Stimulated activated CD8-positive, alpha-beta memory T cell treated with anti-CD3 and anti-CD28 coated beads, Interleukin-12 subunit alpha, Interleukin-12 subunit beta, amount 100 ng/mL, for 1 hour (primary cell): ENCODE data around the gene CLDN18.

Experiments
- DNase-seq: peaks from one replicate; pipeline ENCODE4 v3.0.0-alpha.2; 2020; ENCODE audit warnings: low read depth

Gene CLDN18

DNA sequence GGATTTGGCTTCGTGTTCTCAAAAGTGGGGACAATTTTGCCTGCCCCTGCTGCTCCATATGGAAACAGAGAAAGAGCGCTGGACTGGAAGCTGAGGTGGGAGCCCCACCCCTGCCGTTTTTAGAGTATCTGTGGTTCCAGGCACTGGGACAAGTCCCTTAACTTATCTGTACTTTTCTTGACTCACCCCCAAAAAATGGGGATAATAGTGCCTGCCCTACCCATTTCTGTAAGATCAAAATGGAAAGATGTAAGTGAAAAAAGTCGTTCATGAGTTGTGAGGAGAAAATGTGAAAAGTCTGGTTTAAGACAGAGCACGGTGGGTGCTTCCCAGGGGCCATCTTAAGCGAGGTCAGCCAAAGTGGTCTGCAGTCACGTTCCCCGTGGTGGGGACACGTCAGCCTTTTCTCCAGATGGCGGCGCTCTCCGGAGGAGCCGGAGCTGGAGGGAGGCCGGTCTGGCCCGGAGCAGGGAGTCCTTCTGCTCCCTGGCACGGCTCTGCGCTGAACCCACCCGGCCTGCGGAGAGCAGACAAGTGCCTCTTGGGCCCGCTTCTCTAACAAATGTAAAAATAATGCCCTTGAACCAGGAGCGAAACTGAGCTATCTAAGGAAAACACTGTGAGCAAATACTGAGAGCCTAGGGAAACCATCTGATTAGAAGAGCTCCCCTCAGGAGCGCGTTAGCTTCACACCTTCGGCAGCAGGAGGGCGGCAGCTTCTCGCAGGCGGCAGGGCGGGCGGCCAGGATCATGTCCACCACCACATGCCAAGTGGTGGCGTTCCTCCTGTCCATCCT lies at the start of gene CLDN18:
Gene CLDN18, plus strand, starts transcription at position 690 of the 797 bp plus-strand sequence. Its CDS starts 61 bp downstream, at position 751.
- no peak for DNase-seq

DNA sequence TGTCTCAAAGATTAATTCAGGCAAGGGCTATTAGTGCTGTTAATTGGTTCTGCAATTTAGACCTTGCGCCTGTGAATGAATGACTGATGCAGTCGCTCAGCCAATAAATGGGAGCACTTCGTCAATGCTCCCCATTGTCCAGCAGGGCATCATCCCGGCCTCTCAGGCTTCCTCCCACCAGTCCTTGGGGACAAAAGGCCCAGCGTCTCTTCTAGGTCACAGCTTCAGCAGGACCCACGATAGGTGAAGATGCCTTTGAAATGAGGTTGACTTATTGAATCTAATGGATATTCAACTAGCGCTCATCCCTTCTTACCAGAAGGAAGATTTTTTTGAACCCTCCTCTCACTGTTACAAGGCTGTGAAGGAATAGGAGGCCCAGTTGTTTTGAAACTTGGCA lies 47.7 kb upstream of the CLDN18 start:
- no peak for DNase-seq

DNA sequence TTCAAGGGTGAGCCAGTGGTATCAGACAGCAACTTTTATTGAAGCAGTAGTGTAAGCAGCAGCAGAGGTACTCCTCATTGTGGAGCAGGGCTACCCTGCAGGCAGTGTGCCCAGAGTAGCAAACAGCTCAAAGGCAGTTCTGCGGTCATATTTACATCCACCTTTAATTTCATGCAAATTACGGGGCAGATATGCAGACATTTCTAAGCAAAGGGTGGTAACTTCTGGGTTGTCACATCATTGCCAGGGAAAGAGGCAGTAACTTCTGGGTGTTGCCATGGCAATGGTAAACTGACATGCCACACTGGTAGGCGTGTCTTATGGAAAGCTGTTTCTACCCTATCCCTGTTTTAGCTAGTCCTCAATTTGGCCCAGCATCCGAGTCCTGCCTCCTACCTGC lies 46.5 kb upstream of the CLDN18 start:
- no peak for DNase-seq

DNA sequence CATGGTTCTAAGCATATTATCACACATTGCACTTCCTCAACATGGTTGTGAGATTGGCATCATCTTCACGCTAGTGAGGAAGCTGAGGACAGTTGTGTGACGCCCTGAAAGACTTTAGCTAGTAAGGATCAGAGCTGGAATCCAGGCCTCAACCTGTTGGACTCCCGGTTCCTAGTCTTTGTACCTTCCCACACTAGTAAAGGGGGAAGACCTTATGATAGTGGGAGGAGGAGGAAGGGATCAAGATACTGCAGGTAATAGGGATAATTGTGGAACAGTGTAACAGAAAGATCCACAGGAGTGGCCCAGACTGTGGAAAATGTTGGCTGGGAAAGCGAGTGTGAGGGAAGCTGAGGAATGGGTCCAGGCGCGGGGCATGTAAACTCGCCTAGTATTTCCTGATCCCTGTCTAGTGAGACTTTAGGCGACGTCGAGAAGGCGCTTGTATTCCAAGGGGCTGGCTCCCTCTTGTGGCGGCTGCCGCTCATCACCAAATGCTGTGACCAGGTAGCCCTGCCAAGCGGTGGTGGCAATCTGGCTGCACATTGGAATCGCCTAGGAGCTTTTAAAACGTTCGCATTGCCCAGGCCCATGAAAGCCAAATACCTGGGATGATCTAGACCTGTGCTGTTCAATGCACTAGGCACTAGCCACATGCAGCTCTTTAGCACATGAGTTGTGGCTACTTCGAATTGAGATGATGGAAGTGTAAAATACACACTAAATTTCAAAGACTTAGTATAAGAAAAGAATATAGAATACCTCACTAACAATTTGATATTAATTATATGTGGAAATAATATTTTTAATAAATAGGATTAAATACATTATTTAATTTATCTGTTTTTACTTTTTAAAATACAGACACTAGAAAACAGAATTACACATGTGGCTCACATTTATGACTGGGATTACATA lies 38.8 kb upstream of the CLDN18 start:
- peak; percentile 17 for DNase-seq

DNA sequence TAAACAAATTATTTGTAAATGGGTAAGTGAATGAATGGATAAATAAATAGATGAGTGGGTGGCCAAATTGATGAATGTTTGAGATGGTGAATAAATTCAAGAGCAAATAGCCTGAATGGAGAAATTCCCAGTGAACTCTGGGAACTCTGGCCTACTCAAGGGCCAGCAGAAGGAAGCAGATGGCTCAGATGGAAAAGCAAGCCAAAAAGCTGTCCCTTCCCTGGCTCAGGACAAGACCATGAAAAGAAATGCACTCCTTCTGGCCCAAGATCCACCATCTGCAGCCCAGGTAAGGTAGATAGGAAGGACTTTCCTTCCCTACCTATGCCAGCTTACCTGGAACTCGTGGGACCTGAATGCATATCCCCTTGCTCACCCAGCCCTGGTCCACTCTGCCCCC lies 37.6 kb upstream of the CLDN18 start:
- no peak for DNase-seq

DNA sequence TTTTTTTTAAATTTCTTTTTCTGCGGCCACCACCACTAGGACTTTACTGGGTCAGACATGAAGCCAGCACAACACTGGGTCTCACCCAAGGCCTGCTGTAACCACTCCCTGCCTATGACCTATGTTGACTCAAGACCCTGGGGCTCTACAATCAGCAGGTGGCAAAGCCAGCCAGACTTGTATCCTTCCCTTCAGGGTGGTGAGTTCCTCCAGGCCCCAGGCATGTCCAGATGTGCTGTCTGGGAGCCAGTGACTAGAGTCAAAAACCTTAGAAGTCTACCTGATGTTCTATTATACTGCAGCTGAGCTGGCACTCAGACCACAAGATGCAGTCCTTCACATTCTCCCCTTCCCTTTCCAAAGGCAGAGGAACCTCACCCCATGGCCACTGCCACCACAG lies 31.6 kb upstream of the CLDN18 start:
- no peak for DNase-seq

DNA sequence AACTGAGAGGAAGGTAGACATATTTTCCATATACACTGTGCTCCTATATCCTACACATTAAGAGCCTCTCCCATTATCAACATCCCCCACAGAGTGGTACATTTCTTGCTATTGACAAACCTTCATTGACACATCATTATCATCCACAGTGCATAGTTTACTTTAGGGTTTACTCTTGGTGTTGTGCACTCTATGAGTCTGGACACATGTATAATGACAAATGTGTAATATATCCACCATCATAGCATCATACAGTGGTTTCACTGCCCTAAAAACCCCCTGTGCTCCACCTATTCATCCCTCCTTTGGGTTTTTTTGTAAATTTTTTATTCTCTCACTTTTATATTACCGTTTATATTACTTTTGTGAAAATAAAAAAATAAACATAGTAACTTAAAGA lies 22.2 kb upstream of the CLDN18 start:
- DNase-seq = no peak

DNA sequence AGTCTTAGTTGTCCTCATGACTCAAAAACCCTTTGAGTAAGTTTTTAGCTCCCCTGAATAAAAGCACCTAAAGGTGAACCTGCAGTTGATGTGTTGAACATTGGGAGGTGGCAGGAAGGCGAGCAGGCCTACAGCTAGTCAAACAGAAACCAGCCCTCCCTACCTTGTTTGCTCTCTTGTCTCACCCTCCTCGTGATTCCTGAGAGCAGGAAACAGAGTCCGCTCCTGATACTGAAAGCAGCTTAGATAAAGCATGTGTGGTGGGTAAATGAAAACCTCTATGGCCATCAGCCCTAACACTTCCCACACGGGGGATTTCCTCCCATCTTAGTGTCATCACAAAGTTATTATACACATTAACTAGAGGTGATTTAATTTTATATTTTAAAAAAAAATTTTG lies 21.8 kb upstream of the CLDN18 start:
- DNase-seq = no peak

DNA sequence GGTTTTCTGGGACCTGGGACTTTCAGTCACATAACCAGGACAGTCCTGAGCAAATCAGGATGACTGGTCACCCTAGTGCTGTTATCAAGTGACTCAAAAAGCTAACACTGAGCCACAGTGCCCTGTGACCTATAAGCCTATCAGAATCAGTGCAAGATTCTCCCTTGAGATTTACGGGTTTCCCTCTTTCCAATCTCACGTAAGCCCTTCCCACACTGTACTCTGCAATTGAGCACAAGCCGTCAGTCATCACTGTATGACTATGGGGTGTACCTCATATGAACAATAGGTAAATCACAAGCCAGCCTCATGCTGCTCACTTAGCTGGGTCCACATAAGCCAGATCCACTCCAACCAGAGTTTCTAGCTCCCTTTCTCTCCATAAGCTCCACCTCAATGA lies 21.0 kb upstream of the CLDN18 start:
- DNase-seq = no peak

DNA sequence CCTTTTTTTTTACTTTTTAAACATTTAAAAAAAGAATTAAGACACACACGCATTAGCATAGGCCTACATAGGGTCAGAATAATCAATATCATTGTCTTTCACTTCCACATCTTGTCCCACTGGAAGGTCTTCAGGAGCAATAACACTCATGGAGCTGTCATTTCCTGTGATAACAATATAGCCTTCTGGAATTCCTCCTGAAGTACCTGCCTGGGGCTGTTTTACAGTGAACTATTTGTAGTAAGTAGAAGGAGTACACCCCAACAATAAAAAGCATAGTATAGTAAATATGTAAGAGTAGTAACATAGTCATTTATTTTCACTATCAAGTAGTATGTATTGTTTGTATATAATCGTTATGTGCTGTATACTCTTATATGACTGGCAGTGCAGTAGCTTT lies 19.5 kb upstream of the CLDN18 start:
- no peak for DNase-seq

DNA sequence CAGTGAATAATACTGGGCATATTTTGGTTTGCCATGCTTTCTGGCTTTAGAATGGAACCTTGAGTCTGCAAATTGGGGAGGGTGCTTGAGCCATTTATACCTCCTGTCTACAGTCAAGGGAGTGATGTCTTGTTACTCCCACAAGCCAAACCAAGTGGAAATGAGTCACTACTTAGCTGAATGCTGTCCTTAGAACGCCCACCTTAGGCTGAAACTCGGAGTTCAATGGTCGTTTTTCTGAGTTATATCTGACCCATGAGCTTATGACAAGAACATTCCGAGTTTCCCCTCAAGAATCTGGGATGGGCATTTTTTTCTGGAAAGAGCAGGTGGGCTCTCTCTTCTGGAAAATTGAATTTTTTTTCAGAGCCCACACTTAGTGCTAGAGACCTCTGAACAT lies 17.4 kb upstream of the CLDN18 start:
- DNase-seq = no peak

DNA sequence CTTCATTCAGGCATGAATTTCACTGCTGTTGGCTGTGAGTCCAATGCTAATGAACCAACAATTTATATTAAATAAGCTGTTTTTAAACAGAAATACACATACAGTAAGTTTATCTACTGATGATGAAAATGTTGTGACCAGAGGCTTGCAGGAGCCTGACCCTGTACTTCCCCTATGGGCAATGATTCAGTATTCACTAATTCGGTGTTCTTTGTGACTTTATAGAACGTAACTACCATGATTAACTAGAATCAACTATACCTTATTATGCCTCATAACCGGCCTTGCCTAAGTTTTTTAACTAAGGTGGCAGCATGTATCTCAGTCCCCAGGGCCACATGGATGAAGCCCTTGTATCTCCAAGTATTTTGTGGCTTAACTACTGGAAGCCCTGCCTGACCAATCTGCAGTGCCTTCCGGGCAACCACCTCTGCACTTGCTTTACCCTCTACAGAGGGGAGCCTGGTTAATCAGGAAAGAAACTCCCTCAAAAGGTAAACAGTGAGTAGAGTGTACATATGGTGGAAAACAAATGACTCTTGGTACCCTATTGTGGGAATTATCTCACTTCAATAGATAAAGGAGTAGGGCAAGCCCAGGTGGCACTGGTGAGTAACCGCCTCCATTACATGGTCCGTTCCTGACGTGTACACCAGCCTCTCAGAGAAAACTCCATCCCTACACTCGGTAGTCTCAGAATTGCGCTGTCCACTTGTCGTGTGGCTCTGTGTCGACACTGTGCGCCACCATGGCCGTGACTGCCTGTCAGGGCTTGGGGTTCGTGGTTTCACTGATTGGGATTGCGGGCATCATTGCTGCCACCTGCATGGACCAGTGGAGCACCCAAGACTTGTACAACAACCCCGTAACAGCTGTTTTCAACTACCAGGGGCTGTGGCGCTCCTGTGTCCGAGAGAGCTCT lies 11.6 kb upstream of the CLDN18 start:
- DNase-seq = no peak

DNA sequence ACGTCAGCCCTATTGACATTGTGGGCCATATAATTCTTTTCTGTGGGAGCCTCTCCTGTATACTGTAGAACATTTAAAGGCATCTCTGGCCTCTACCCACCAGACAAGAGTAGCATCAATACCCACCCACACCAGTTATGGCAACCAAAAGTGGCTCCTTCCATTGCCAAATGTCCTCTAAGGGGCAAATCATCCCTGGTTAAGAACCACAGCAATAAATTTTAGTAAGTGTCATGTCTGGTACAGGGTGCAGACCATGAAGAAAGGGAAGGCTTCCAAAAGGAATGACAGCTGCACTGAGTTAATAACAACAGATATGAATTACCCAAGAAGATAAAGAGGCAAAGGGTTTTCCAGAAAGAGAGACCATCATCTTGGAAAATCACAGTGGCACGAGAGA lies 6.9 kb upstream of the CLDN18 start:
- no peak for DNase-seq

DNA sequence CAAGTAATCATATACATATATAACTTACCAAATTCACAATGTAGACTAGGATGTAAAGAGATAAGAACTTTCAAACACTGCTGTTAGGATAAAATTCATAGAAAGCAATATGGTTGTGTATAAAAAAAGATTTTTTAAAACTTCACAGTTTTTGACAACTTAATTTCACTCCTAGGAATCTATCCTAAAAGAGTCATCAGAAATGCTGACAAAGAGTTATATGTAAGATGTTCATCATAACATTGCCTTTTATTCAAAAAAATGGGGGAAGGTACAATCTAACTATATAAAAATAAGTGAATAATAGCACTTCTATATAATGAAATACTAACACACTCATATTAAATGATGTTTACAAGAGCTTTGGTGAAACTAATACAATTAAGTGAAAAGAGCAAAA lies 4.3 kb upstream of the CLDN18 start:
- no peak for DNase-seq

DNA sequence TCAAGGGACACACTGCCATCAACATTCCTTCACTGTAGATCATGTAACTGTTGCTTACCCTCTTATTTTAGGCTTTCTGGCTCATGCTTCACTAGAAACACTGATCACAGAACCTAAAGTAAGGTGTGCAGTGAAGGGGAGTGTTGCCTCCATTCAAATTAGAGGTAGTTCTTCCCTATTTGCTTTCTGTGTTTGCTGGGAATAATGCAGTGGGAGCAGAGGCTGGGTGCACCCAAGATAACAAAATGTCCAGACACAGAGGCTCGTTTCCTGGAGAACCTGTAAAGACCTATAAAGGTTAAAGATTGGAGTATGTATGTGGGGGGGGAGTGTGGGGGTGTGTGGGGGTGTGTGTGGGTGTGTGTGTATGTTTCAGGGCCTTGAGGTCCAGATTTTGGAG lies 2.1 kb upstream of the CLDN18 start:
- no peak for DNase-seq

DNA sequence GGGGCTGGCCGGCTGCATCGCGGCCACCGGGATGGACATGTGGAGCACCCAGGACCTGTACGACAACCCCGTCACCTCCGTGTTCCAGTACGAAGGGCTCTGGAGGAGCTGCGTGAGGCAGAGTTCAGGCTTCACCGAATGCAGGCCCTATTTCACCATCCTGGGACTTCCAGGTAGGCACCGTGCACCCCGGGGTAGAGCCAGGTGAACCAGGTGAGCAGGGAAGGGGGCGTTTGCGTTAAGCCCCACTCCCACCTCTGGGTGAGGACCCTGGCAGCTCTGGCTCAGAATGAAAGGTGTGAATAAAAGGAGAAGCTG lies 267 bp downstream of the CLDN18 start:
- no peak for DNase-seq

DNA sequence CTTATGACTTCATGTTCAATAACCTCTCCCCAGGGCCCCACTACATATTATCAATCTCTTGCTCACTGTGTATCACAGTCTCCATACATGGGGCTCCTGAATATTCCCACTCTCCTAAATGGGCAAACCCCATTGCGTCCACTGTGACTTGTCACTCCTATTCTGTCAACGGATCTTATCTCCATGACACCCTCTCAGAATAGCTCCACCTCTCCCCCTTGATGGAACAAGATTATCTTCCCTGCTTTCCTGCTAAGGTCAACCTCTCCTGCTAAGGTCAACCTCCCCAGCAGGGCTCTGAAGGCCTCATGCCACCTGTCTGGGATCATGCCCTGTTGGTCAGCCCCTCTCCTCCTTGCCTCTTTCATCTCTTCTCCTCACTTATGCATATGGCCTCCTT lies 1.8 kb downstream of the CLDN18 start:
- DNase-seq = no peak

DNA sequence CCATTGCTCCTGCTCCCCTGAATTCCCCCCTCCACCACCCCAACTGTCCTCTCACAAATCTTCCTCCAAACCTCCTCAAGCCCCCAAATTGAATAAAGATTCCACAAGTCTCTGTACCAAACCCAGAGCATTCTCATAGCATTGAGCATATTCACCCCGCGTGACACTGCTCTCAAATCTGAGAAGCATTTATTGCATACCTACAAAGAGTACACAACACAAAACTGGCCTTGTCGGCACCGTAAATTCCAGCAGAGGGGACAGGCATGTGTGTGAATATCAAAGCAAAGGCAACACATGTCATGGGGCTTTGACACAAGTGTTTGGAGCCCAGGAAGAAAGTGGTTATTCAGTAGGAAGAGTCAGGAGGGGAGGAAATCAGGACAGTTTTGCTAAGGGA lies 2.6 kb downstream of the CLDN18 start:
- DNase-seq = no peak

DNA sequence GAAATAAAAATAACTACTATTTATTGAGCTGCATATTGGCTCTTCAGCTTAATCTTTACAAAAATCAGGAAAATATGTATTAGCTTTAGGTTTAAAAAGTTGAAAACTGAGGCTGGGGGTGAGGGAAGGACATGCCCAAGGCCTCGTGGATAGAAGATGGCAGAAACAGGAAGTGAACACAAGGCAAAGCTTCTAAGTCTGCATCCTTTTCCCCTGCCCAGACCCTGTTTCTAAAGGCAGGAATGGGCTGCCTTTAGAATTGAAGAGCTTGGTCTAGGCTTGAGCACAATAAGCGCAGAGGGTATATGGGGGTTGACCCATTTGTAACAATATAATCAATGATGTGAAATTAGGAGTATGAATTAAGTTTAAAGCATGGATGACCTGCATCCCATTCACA lies 6.1 kb downstream of the CLDN18 start:
- no peak for DNase-seq

DNA sequence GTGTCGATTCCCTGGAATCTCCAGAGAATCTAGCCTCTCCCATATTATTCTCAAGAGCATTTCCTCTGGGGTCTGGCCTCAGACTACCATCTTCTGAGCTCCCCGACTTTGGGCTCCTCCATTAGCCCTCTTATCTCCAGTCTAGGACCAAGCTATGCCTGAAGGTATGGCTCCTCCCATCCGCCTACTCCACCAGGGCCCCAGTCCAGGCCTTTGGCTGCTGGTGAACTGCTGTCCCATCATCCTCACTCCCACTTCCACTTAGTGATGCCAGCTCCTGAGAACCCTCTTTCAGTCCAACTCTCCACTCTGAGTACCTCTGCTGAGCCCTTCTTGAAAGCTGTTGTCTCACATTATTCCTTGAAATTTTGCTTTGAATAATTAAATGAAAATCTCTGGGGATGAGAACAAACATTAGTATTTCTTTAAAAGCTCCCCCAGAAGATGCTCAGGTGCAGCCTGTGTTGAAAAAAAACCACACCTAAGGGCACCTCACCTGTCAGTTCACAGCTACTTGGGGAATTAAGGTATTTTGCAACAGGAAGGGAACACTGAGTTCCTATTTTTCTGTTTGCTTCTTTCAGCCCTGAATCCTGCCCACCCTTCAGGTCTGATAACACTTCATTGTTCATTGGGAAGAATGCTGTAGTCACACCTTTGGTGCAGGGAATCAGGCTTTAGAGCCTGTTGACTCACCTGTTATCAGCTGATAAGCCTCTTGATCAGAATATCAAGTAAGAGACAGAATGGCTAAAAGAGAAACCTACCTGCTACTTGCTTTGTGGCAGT lies 9.5 kb downstream of the CLDN18 start:
- no peak for DNase-seq

DNA sequence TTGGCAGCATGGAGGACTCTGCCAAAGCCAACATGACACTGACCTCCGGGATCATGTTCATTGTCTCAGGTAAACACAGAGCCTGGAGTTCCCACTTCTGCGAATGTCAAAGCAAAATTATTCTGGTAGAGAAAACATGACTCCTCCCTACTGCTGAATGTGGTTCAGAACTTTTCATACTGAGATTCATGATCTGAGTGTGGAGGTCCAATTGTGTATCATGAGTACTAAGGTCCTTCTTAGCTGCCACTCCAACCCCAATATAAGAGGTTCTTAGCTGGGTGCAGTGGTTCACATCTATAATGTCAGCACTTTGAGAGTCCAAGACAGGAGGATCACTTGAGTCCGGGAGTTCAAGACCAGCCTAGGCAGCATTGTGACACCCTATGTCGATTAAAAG lies 13.8 kb downstream of the CLDN18 start:
- DNase-seq = no peak

DNA sequence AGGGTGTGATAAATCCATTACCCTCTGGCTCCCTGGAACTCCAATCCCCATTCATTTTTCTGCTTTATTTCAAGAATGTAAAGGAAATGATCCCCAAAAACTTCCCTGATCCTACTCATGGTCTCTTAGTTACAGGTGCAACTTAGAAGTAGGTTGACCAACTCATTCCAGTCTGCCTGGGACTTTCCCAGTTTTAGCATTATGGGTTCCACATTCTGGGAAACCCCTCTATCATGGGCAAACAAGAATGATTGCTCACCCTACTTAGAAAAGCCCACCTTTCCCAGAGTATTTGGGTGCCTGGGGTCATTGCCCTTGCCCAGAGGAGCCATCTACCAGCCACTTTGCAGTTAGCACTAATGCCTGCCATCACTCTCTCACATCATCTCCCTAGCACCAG lies 15.6 kb downstream of the CLDN18 start:
- no peak for DNase-seq
